Thoracic aorta (tissue), 2 donors: Measurements from ENCODE around the gene FEM1B. TPM values are rescaled to one million over a fixed set of nuclear protein-coding genes. Genes with fewer than 3 reads are reported as not detected.

Source experiments
- ATAC-seq: fragments of 150-250 bp; one replicate; pipeline ENCODE4 v1.8.0; 2017; ENCODE audit warnings: low read depth; ENCODE audit not compliant: insufficient number of reproducible peaks, low FRiP score
- DNase-seq: peaks from one replicate; pipeline ENCODE4 v3.0.0-alpha.2; 2020; ENCODE audit warnings: low spot score
- H3K27ac ChIP-seq, 2 donors: fragments of 200-600 bp; sonication (generic); 1 replicate in 1 of 2; 2 replicates in 1 of 2; pipeline ENCODE4 v1.5.1; 2016; ENCODE audit warnings: mild to moderate bottlenecking in 2 of 2, moderate library complexity in 2 of 2
- H3K27me3 ChIP-seq: fragments of 200-600 bp; sonication (generic); replicated peaks from 2 replicates; pipeline ENCODE4 v1.6.0; 2016; ENCODE audit warnings: mild to moderate bottlenecking; ENCODE audit not compliant: insufficient read depth
- H3K36me3 ChIP-seq: fragments of 200-600 bp; sonication (generic); one replicate; pipeline ENCODE4 v1.5.1; 2016
- H3K4me1 ChIP-seq, 2 donors: fragments of 200-600 bp; sonication (generic); 1 replicate in 1 of 2; 2 replicates in 1 of 2; pipeline versions ENCODE4 v1.5.1 to v1.6.0; 2016; ENCODE audit warnings: low read depth in 2 of 2, mild to moderate bottlenecking in 1 of 2; ENCODE audit not compliant: control insufficient read depth in 1 of 2
- H3K4me3 ChIP-seq: fragments of 200-600 bp; sonication (generic); 2 replicates; pipeline ENCODE4 v1.5.1; 2016; ENCODE audit warnings: mild to moderate bottlenecking
- H3K9me3 ChIP-seq: fragments of 200-600 bp; sonication (generic); 2 replicates; pipeline ENCODE4 v1.5.1; 2016
- CTCF ChIP-seq: fragments of 200-600 bp; sonication (generic); IDR thresholded peaks from one replicate; pipeline ENCODE4 v1.5.1; 2019; ENCODE audit warnings: antibody characterized with exemption
- total RNA-seq, 2 donors: library from RNA; depleted of rRNA; stranded (reverse); fragments of >200 nt; gene quantifications; one replicate each; pipeline versions ENCODE4 v1.1.0 to v1.2.3, GENCODE V29; 2016

Gene FEM1B
- total RNA-seq, 2 donors from 2014 or later, result 31.1 to 56.2 TPM

- peaks cover 32% of the 10 kb centered on the region for H3K36me3 ChIP-seq
- ATAC-seq (no peak), DNase-seq (no peak)
- TF ChIP-seq CTCF, result no peak
- no peak overlapping the region for H3K4me3 ChIP-seq
- peaks cover 9 to 42% of the 10 kb centered on the region in 2 donors for H3K4me1 ChIP-seq
- H3K9me3 ChIP-seq, result no peaks in the 10 kb centered on the region
- no peaks in the 10 kb centered on the region for H3K27me3 ChIP-seq
- H3K27ac ChIP-seq, result peak overlapping the region; percentile 36 to 45
Observed at GRCh38 chr15:68305420-68305871, 27.9 kb downstream of the FEM1B start.

- ATAC-seq, result no peak
- DNase-seq, result no peak
- Histone ChIP-seq H3K4me3 (no peak overlapping the region), H3K27ac (peak overlapping the region; percentile 52 to 79), H3K36me3 (peaks cover 41% of the 10 kb centered on the region), H3K9me3 (no peaks in the 10 kb centered on the region), H3K4me1 (peaks cover 13 to 53% of the 10 kb centered on the region in 2 donors), H3K27me3 (no peaks in the 10 kb centered on the region)
- TF ChIP-seq CTCF, result no peak
Observed at GRCh38 chr15:68307131-68307928, 29.8 kb downstream of the FEM1B start.

- ATAC-seq, result no peak
- no peak overlapping the region for H3K4me3 ChIP-seq
- H3K4me1 ChIP-seq, result peaks cover 13 to 57% of the 10 kb centered on the region in 2 donors
- H3K27ac ChIP-seq, result peak overlapping the region; percentile 91 to 92
- H3K9me3 ChIP-seq, result no peaks in the 10 kb centered on the region
- no peak for TF ChIP-seq CTCF
- DNase-seq, result no peak
- H3K27me3 ChIP-seq, result no peaks in the 10 kb centered on the region
- peaks cover 43% of the 10 kb centered on the region for H3K36me3 ChIP-seq
Observed at GRCh38 chr15:68309024-68309423, 31.5 kb downstream of the FEM1B start.

- Histone ChIP-seq H3K27me3 (no peaks in the 10 kb centered on the region), H3K4me1 (peaks cover 13 to 62% of the 10 kb centered on the region in 2 donors), H3K4me3 (no peak overlapping the region), H3K36me3 (peaks cover 42% of the 10 kb centered on the region), H3K9me3 (no peaks in the 10 kb centered on the region), H3K27ac (peak overlapping the region; percentile 91 to 92)
- ATAC-seq (no peak), DNase-seq (no peak)
- no peak for TF ChIP-seq CTCF
Observed at GRCh38 chr15:68310178-68310803, 32.7 kb downstream of the FEM1B start.

GRCh38 chr15:68310804-68311463 lies 33.4 kb downstream of the FEM1B start:
- no peak overlapping the region for H3K4me3 ChIP-seq
- peaks cover 14 to 67% of the 10 kb centered on the region in 2 donors for H3K4me1 ChIP-seq
- peaks cover 39% of the 10 kb centered on the region for H3K36me3 ChIP-seq
- no peaks in the 10 kb centered on the region for H3K27me3 ChIP-seq
- ATAC-seq (no peak), DNase-seq (no peak)
- peak overlapping the region; percentile 91 to 92 for H3K27ac ChIP-seq
- H3K9me3 ChIP-seq, result no peaks in the 10 kb centered on the region
- TF ChIP-seq CTCF, result no peak
